Measurements from ENCODE around the gene PPP1R12A. TPM values are rescaled to one million over a fixed set of nuclear protein-coding genes. Genes with fewer than 3 reads are reported as not detected.

The PPP1R12A gene
- total RNA-seq, 2 donors from 2014 or later, result 68.7 to 86.9 TPM

DNA sequence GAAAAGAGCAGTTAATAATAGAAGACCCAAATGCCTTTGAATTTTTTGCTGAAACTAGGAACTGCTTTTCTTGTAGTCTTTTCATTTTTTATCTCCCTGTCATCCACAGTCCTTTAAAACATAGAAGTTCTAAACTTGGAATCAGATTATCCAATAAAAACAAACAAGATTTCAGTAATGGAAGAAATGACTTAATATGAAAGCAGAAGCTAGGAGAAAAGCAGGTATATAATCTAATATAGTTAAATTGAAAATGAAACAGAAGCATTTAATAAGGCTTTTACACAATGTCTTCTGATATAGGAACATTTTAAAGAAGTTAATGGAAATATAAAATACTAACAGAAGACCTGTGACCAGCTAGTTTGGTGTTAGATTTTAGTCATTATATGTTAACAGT lies 26.5 kb downstream of the PPP1R12A start:
- H3K9me3 ChIP-seq, result no peaks in the 10 kb centered on the region
- H3K36me3 ChIP-seq, result no peaks in the 10 kb centered on the region
- H3K4me3 ChIP-seq, result no peak overlapping the region
- no peaks in the 10 kb centered on the region for H3K27me3 ChIP-seq (replicated peaks; ENCODE audit: insufficient read depth)
- intact Hi-C loops (cut with DNase I), result no loop called here
- peaks cover 4% of the 10 kb centered on the region for H3K4me1 ChIP-seq (replicated peaks)
- no peak for DNase-seq (ENCODE audit: low spot score)
- TF ChIP-seq POLR2AphosphoS5 (IDR thresholded peaks at IDR 0.05), result no peak
- TF ChIP-seq POLR2A (IDR thresholded peaks at IDR 0.05), result no peak
- no peak for TF ChIP-seq CTCF (IDR thresholded peaks at IDR 0.05)
- H3K27ac ChIP-seq, result no peak overlapping the region

GRCh38 chr12:79901506-79901905 lies 33.4 kb downstream of the PPP1R12A start:
- Histone ChIP-seq H3K9me3 (no peaks in the 10 kb centered on the region), H3K4me3 (no peak overlapping the region), H3K4me1 (replicated peaks) (peaks cover 4% of the 10 kb centered on the region), H3K27ac (no peak overlapping the region), H3K27me3 (replicated peaks; ENCODE audit: insufficient read depth) (no peaks in the 10 kb centered on the region), H3K36me3 (no peaks in the 10 kb centered on the region)
- intact Hi-C loops (cut with DNase I), result no loop called here
- TF ChIP-seq POLR2AphosphoS5 (IDR thresholded peaks at IDR 0.05), result no peak
- TF ChIP-seq POLR2A (IDR thresholded peaks at IDR 0.05), result no peak
- TF ChIP-seq CTCF (IDR thresholded peaks at IDR 0.05), result no peak
- DNase-seq (ENCODE audit: low spot score), result no peak
- WGBS, result 81% methylated on average over 2 of the region's 2 CpGs

GRCh38 chr12:79900951-79901350 lies 33.9 kb downstream of the PPP1R12A start:
- WGBS, result 11% methylated on average over 2 of the region's 2 CpGs
- intact Hi-C loops (cut with DNase I), result no loop called here
- no peaks in the 10 kb centered on the region for H3K9me3 ChIP-seq
- H3K36me3 ChIP-seq, result no peaks in the 10 kb centered on the region
- H3K4me3 ChIP-seq, result no peak overlapping the region
- no peak for TF ChIP-seq CTCF (IDR thresholded peaks at IDR 0.05)
- no peak for TF ChIP-seq POLR2AphosphoS5 (IDR thresholded peaks at IDR 0.05)
- TF ChIP-seq POLR2A (IDR thresholded peaks at IDR 0.05), result no peak
- no peak for DNase-seq (ENCODE audit: low spot score)
- H3K4me1 ChIP-seq (replicated peaks), result peaks cover 4% of the 10 kb centered on the region
- no peaks in the 10 kb centered on the region for H3K27me3 ChIP-seq (replicated peaks; ENCODE audit: insufficient read depth)
- H3K27ac ChIP-seq, result no peak overlapping the region

DNA sequence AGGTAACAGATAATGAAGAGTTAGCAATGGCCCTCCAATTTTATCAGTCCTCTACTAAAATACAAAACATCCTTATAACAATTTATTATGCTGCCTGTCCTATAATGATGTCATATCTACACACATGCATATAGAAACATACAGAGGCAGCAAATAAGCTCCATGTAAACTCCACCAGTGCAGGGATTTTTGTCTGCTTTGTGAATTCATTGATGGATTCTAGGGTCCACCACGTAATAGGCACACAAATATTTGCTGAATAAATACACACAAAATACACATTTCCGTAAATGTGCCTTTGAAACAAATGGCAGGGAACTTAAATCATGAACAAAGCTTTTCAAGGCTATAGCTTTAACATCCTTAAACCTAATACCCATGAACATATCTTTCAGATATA lies 34.7 kb downstream of the PPP1R12A start:
- Histone ChIP-seq H3K36me3 (no peaks in the 10 kb centered on the region), H3K9me3 (no peaks in the 10 kb centered on the region), H3K27ac (no peak overlapping the region), H3K4me3 (no peak overlapping the region), H3K4me1 (replicated peaks) (peaks cover 4% of the 10 kb centered on the region), H3K27me3 (replicated peaks; ENCODE audit: insufficient read depth) (no peaks in the 10 kb centered on the region)
- 61% methylated on average over 2 of the region's 2 CpGs for WGBS
- TF ChIP-seq POLR2A (IDR thresholded peaks at IDR 0.05), result no peak
- TF ChIP-seq CTCF (IDR thresholded peaks at IDR 0.05), result no peak
- no peak for TF ChIP-seq POLR2AphosphoS5 (IDR thresholded peaks at IDR 0.05)
- intact Hi-C loops (cut with DNase I), result no loop called here
- DNase-seq (ENCODE audit: low spot score), result no peak

DNA sequence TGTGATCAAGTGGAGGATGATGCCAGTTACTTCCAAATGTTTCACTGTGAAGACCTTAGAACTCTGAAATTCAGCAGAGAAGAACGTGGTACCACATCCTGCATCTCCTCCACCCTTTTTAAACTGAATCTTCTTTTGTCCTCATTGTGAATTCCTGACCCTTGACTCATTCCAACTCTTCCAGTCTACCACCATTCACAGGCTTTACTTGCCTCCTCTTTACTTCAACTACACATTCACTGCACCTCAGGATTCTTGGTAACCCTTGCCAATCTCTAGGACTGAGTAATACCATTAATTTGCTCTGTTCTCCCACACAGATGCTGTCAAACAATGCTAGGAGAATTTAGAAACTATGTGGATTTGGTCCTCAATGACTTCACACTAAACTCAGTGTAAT lies 37.3 kb downstream of the PPP1R12A start:
- TF ChIP-seq CTCF (IDR thresholded peaks at IDR 0.05) (no peak), POLR2A (IDR thresholded peaks at IDR 0.05) (no peak)
- Histone ChIP-seq H3K36me3 (no peaks in the 10 kb centered on the region), H3K27me3 (replicated peaks; ENCODE audit: insufficient read depth) (no peaks in the 10 kb centered on the region), H3K9me3 (no peaks in the 10 kb centered on the region), H3K4me1 (replicated peaks) (no peaks in the 10 kb centered on the region), H3K27ac (no peak overlapping the region), H3K4me3 (no peak overlapping the region)
- intact Hi-C loops (cut with DNase I), result no loop called here
- 80% methylated on average over 1 of the region's 1 CpG for WGBS
- no peak for DNase-seq (ENCODE audit: low spot score)

Data from prostate gland (tissue), 2 donors.